K562 (cell line): ENCODE data around the gene TBXA2R. TPM values are rescaled to one million over a fixed set of nuclear protein-coding genes. Genes with fewer than 3 reads are reported as not detected.
"Not testable (repeated sequence)": the region's sequence is repeated elsewhere in the genome, so short reads cannot be mapped to it uniquely, and the experiment has no call there.

Experiments used
- ATAC-seq: fragments of 200-7000 bp; cut with Tn5 transposase; 3 replicates; pipeline ENCODE4 v1.9.1; 2020; ENCODE audit warnings: moderate library complexity
- BruUV-seq: library from RNA; stranded (reverse); fragments of 400-500 nt; replicated peaks from 2 replicates; lab custom pipeline; 2021; lab: Mats Ljungman, UMichigan
- CTCF ChIA-PET: fragments of 300-600 bp; formaldehyde crosslinking; extraction: SDS; loops from one replicate; lab custom pipeline; 2021; ENCODE audit warnings: low intra/inter-chr PET ratio; lab: Yijun Ruan, JAX
- POLR2A ChIA-PET: fragments of 300-600, 350-650 bp; sonication (Branson Sonifier 250); formaldehyde crosslinking; extraction: SDS; loops from one replicate; lab custom pipeline; 2021; ENCODE audit warnings: antibody characterized with exemption, inconsistent platforms; lab: Yijun Ruan, JAX
- DNase-seq, 4 experiments: peaks; one replicate each; pipeline versions ENCODE4 v3.0.0 to v3.0.0-alpha.2; 2011 to 2018; ENCODE audit warnings: low spot score in 3 of 4, mixed read lengths in 3 of 4; ENCODE audit errors: extremely low read depth in 1 of 4
- FAIRE-seq: peaks from 2 replicates; lab custom pipeline; 2011; peaks lifted over from hg19 to GRCh38; lab: Jason Lieb, UNC
- H2AFZ ChIP-seq: 2 replicates; pipeline ENCODE4 v1.6.0; 2011; ENCODE audit warnings: low read depth, low read length, control low read depth, inconsistent platforms
- H3K27ac ChIP-seq: fragments of 200-600 bp; 3 replicates; pipeline ENCODE4 v1.8.0; 2011; ENCODE audit warnings: low read depth, mild to moderate bottlenecking, control low read depth, inconsistent platforms, low read length, moderate library complexity, mixed read lengths; ENCODE audit errors: extremely low read depth
- H3K27me3 ChIP-seq, 2 experiments: fragments of 300-600 bp in 1 of 2; 2 replicates in 1 of 2; 3 replicates in 1 of 2; pipeline versions ENCODE4 v1.6.0 to v1.8.0; 2011; ENCODE audit warnings: inconsistent platforms in 2 of 2, low read length in 2 of 2, mild to moderate bottlenecking in 1 of 2, mixed read lengths in 1 of 2, moderate library complexity in 1 of 2; ENCODE audit not compliant: control insufficient read depth in 2 of 2, insufficient read depth in 2 of 2
- H3K36me3 ChIP-seq: fragments of 300-600 bp; 3 replicates; pipeline ENCODE4 v1.8.0; 2011; ENCODE audit warnings: mild to moderate bottlenecking, low read length, inconsistent platforms; ENCODE audit not compliant: control insufficient read depth, insufficient read depth
- H3K4me1 ChIP-seq, 2 experiments: fragments of 200-600 bp in 1 of 2; replicated peaks in 1 of 2; 2 replicates in 1 of 2; 3 replicates in 1 of 2; pipeline versions ENCODE4 v1.5.1 to v1.8.0; 2011; ENCODE audit warnings: inconsistent platforms in 2 of 2, low read length in 2 of 2, mild to moderate bottlenecking in 1 of 2, mixed read lengths in 1 of 2, moderate library complexity in 1 of 2; ENCODE audit not compliant: control insufficient read depth in 2 of 2, insufficient read depth in 2 of 2
- H3K4me2 ChIP-seq: 2 replicates; pipeline ENCODE4 v1.6.1; 2011; ENCODE audit warnings: low read length, control low read depth, inconsistent platforms, mixed read lengths; ENCODE audit not compliant: insufficient read depth
- H3K4me3 ChIP-seq: fragments of 200-600 bp; sonication (generic), shearing (Covaris generic); 2 replicates; pipeline ENCODE4 v1.5.1; 2016; ENCODE audit warnings: control low read depth, inconsistent platforms
- H3K79me2 ChIP-seq: fragments of 200-600 bp; 3 replicates; pipeline ENCODE4 v1.8.0; 2011; ENCODE audit warnings: low read length, inconsistent platforms; ENCODE audit not compliant: control insufficient read depth, insufficient read depth
- H3K9ac ChIP-seq, 2 experiments: 2 replicates each; pipeline versions ENCODE4 v1.6.0 to v1.6.1; 2011; ENCODE audit warnings: low read depth in 2 of 2, low read length in 2 of 2, control low read depth in 1 of 2, inconsistent platforms in 1 of 2, mild to moderate bottlenecking in 1 of 2, mixed read lengths in 1 of 2; ENCODE audit not compliant: insufficient read depth in 1 of 2
- H3K9me1 ChIP-seq: one replicate; pipeline ENCODE4 v1.6.0; 2011; ENCODE audit warnings: inconsistent platforms, mild to moderate bottlenecking, low read length, moderate library complexity; ENCODE audit not compliant: control insufficient read depth, insufficient read depth
- H3K9me3 ChIP-seq: replicated peaks from 2 replicates; pipeline ENCODE4 v1.5.1; 2011; ENCODE audit warnings: low read depth, low read length, inconsistent platforms; ENCODE audit not compliant: control insufficient read depth, insufficient read depth
- H4K20me1 ChIP-seq: replicated peaks from 2 replicates; pipeline ENCODE4 v1.6.1; 2011; ENCODE audit warnings: low read length, inconsistent platforms, mixed read lengths; ENCODE audit not compliant: control insufficient read depth, insufficient read depth
- MYBL2 ChIP-seq, 2 experiments: fragments of 450-650 bp in 1 of 2; sonication (generic) in 1 of 2; formaldehyde crosslinking in 1 of 2; IDR thresholded peaks; 2 replicates each; pipeline versions ENCODE4 v1.6.1 to v1.8.1; 2017 to 2022; ENCODE audit warnings: borderline replicate concordance in 1 of 2, inconsistent platforms in 1 of 2, low read depth in 1 of 2, mild to moderate bottlenecking in 1 of 2, missing genetic modification reagents in 1 of 2, moderate library complexity in 1 of 2
- PBX2 ChIP-seq, 2 experiments: IDR thresholded peaks in 1 of 2; conservative IDR thresholded peaks in 1 of 2; 2 replicates each; pipeline ENCODE4 v1.6.1; 2016; ENCODE audit warnings: low read depth in 2 of 2, mild to moderate bottlenecking in 1 of 2, missing compliant biosample characterization in 1 of 2, missing genetic modification characterization in 1 of 2, moderate library complexity in 1 of 2
- ZNF165 ChIP-seq: fragments of 250-450 bp; sonication (Bioruptor Pico); IDR thresholded peaks from 2 replicates; pipeline ENCODE4 v1.4.0; 2020; ENCODE audit warnings: borderline replicate concordance
- WGBS: fragments of 100-300 bp; shearing (Covaris generic); methylation state at CpG from one replicate; pipeline ENCODE4 v1.1.6; 2016; ENCODE audit warnings: low coverage, mixed read lengths; ENCODE audit not compliant: insufficient coverage; ENCODE audit errors: missing lambda C conversion rate; 5-methylcytosine and 5-hydroxymethylcytosine counted together
- in situ Hi-C: fragments of 300-500 bp; cut with MboI; formaldehyde crosslinking; loops from 4 replicates; pipeline ENCODE4 v1.15.0; 2018; ENCODE audit warnings: inconsistent platforms, mixed read lengths
- intact Hi-C: fragments of 100-400 bp; cut with micrococcal nuclease; formaldehyde crosslinking; loops from 2 replicates; pipeline ENCODE4 v1.14.2; 2022
- polyA plus RNA-seq, 8 experiments: library from polyadenylated mRNA; depleted of rRNA in 4 of 8; stranded (reverse) in 5 of 8; unstranded in 3 of 8; fragments of >200 nt; fragmentation: Nextera tagmentation in 2 of 8; fragmentation: Illumina TruSeq in 1 of 8; extraction: Ambion mirVana in 2 of 8; extraction: Trizol in 1 of 8; gene quantifications; 2 replicates each; pipeline versions ENCODE4 v1.2.1 to v1.2.3, GENCODE V29; 2011 to 2014; ENCODE audit warnings: inconsistent platforms in 1 of 8, missing spikeins in 1 of 8
- total RNA-seq, 7 experiments: library from RNA; depleted of rRNA in 6 of 7; stranded (reverse); fragments of >200 nt in 6 of 7; fragmentation: Illumina TruSeq in 2 of 7; extraction: Trizol in 2 of 7; gene quantifications; 2 replicates each; pipeline versions ENCODE4 v1.2.1 to v1.2.3, GENCODE V29; 2011 to 2021; ENCODE audit warnings: low replicate concordance in 1 of 7

TBXA2R gene
- total and polyA plus RNA-seq, 9 of the 15 experiments (the other 6 are each of a cell fraction or from before 2014, with no cell fraction given) = 1.5 to 24.0 (median 2.8) TPM

- no peak overlapping the region for H2AFZ ChIP-seq
- peaks cover 20% of the 10 kb centered on the region for H3K79me2 ChIP-seq
- 86% methylated on average over 7 of the region's 7 CpGs for WGBS
- H3K9ac ChIP-seq = 0 out of 4 replicates have a peak overlapping the region, but pooled peaks of 1 of the 2 experiments have one; percentile 6
- H3K27ac ChIP-seq = no peak overlapping the region
- peaks cover 20% of the 10 kb centered on the region for H3K36me3 ChIP-seq
- FAIRE-seq = no peak
- no peak overlapping the region for H3K4me3 ChIP-seq
- in situ Hi-C loops = no loop called here
- CTCF ChIA-PET = no interaction called here
- no peak for ATAC-seq
- peaks cover 15 to 50% of the 10 kb centered on the region in 2 experiments; a peak in 4 of 5 replicates for H3K4me1 ChIP-seq
- intact Hi-C loops = no loop called here
- H3K4me2 ChIP-seq = no peak overlapping the region
- BruUV-seq = no TSS peak
- H3K9me3 ChIP-seq = no peaks in the 10 kb centered on the region
- DNase-seq = no peak
- H4K20me1 ChIP-seq = peaks cover 3% of the 10 kb centered on the region; the same call in 1 of the 2 replicates
- TF ChIP-seq PBX2 (CRISPR knock-in tag; IDR thresholded peaks at IDR 0.05; ENCODE audit: low read depth) = no peak
- no peak for TF ChIP-seq PBX2 (tag; conservative IDR thresholded peaks at IDR 0.05; ENCODE audit: low read depth)
- no peak for TF ChIP-seq ZNF165 (CRISPR knock-in tag)
- TF ChIP-seq MYBL2 (IDR thresholded peaks at IDR 0.05; ENCODE audit: low read depth) = no peak
- TF ChIP-seq MYBL2 (CRISPR knock-in tag; IDR thresholded peaks at IDR 0.05; ENCODE audit: borderline replicate concordance) = no peak
- H3K27me3 ChIP-seq = no peaks in the 10 kb centered on the region
- POLR2A ChIA-PET = interaction anchor here (1.3 kb wide), 1 partner anchor 20 kb away, joined by 4 read pairs; no protein-coding TSS in a partner anchor
- no peaks in the 10 kb centered on the region for H3K9me1 ChIP-seq
These were observed 36.1 kb downstream of the TBXA2R start for GRCh38 chr19:3570606-3571011.

GRCh38 chr19:3570042-3570441, 36.6 kb downstream of the TBXA2R start:
- DNase-seq, CTCF ChIA-PET, in situ Hi-C loops: not testable (repeated sequence)

More at GRCh38 chr19:3570042-3570441, 36.6 kb downstream of the TBXA2R start:
- H3K9me3 ChIP-seq, H3K9ac ChIP-seq, H3K9me1 ChIP-seq, H4K20me1 ChIP-seq, FAIRE-seq, ATAC-seq, H3K27me3 ChIP-seq, BruUV-seq, intact Hi-C loops, H3K4me2 ChIP-seq, H3K4me3 ChIP-seq, H2AFZ ChIP-seq, H3K27ac ChIP-seq: not testable (repeated sequence)
- 86% methylated on average over 9 of the region's 11 CpGs for WGBS
- Histone ChIP-seq H3K36me3 (peaks cover 14% of the 10 kb centered on the region), H3K79me2 (peaks cover 16% of the 10 kb centered on the region), H3K4me1 (peaks cover 14 to 50% of the 10 kb centered on the region in 2 experiments; a peak in 4 of 5 replicates)
- POLR2A ChIA-PET = interaction anchor here (1.0 to 1.3 kb wide), 2 partner anchors 10 to 21 kb away, joined by 4 read pairs; no protein-coding TSS in a partner anchor
